Stimulated activated CD8-positive, alpha-beta memory T cell treated with anti-CD3 and anti-CD28 coated beads, Interleukin-15, amount 100 ng/mL, for 24 hours (primary cell): ENCODE results near the gene CATSPER2.
"Not testable (repeated sequence)": the region's sequence is repeated elsewhere in the genome, so short reads cannot be mapped to it uniquely, and the experiment has no call there.

Source experiments
- DNase-seq: peaks from one replicate; pipeline ENCODE4 v3.0.0-alpha.2; 2020; ENCODE audit warnings: low read depth

CATSPER2 gene

GRCh38 chr15:43593328-43594190 is 55.1 kb downstream of the CATSPER2 start, which contains the start of gene CKMT1B:
Gene CKMT1B, plus strand, starts transcription at chr15:43594027. Its CDS starts 192 bp downstream, at chr15:43594219.
- DNase-seq: not testable (repeated sequence)

GRCh38 chr15:43592841-43593240 is 55.8 kb downstream of the CATSPER2 start:
- DNase-seq: not testable (repeated sequence)

- not testable (repeated sequence) for DNase-seq
These were observed 58.7 kb downstream of the CATSPER2 start, which contains the start of gene PPIP5K1 for GRCh38 chr15:43589778-43590466. Gene PPIP5K1, minus strand, starts transcription at chr15:43590208. Its CDS starts 5,704 bp downstream, at chr15:43584504.
